ENCODE measurements around the gene EXOC3L1. TPM values are rescaled to one million over a fixed set of nuclear protein-coding genes. Genes with fewer than 3 reads are reported as not detected.

EXOC3L1 gene
- total RNA-seq, 2 donors from 2014 or later: 0.97 to 1.8 TPM

- H3K4me3 ChIP-seq (ENCODE audit: low read length): no peak overlapping the region
- no peaks in the 10 kb centered on the region for H3K9me3 Mint-ChIP-seq
Observed at GRCh38 chr16:67237396-67238277, 47.7 kb upstream of the EXOC3L1 start.

GRCh38 chr16:67236563-67237395, 46.8 kb upstream of the EXOC3L1 start:
- Histone ChIP-seq H3K4me3 (ENCODE audit: low read length) (no peak overlapping the region), H3K27me3 (ENCODE audit: control insufficient read depth, insufficient read depth, low read length, poor library complexity, severe bottlenecking) (no peaks in the 10 kb centered on the region), H3K9ac (ENCODE audit: extremely low read depth, low read length, poor library complexity, severe bottlenecking) (no peak overlapping the region), H3K27ac (ENCODE audit: low read depth, low read length) (no peak overlapping the region), H3K9me3 (ENCODE audit: control insufficient read depth, low read length) (no peaks in the 10 kb centered on the region), H3K36me3 (ENCODE audit: control insufficient read depth, insufficient read depth, low read length) (peaks cover 89% of the 10 kb centered on the region), H3K4me1 (ENCODE audit: control insufficient read depth, insufficient read depth, low read length) (peaks cover 3% of the 10 kb centered on the region)
- no peak overlapping the region for H3K4me3 Mint-ChIP-seq
- no peak overlapping the region for H3K27ac Mint-ChIP-seq
- peaks cover 6% of the 10 kb centered on the region for H3K4me1 Mint-ChIP-seq
- WGBS, 2 experiments (ENCODE audit: insufficient coverage in 1 of 2, insufficient read length in 1 of 2): 88 to 97% methylated on average over 36 to 46 of the region's 50 CpGs
- no peaks in the 10 kb centered on the region for H3K9me3 Mint-ChIP-seq
- DNase-seq: peak; percentile 98
- peaks cover 56% of the 10 kb centered on the region for H3K36me3 Mint-ChIP-seq (ENCODE audit: low read depth)
- TF ChIP-seq CTCF (conservative IDR thresholded peaks at IDR 0.05): no peak
- H3K27me3 Mint-ChIP-seq (ENCODE audit: insufficient read depth): no peaks in the 10 kb centered on the region

More at GRCh38 chr16:67237396-67238277, 47.7 kb upstream of the EXOC3L1 start:
- Mint-ChIP-seq H3K4me1 (peaks cover 8% of the 10 kb centered on the region), H3K27ac (no peak overlapping the region), H3K4me3 (no peak overlapping the region), H3K27me3 (ENCODE audit: insufficient read depth) (no peaks in the 10 kb centered on the region), H3K36me3 (ENCODE audit: low read depth) (peaks cover 51% of the 10 kb centered on the region)
- DNase-seq: no peak
- Histone ChIP-seq H3K27ac (ENCODE audit: low read depth, low read length) (no peak overlapping the region), H3K9ac (ENCODE audit: extremely low read depth, low read length, poor library complexity, severe bottlenecking) (no peak overlapping the region), H3K36me3 (ENCODE audit: control insufficient read depth, insufficient read depth, low read length) (peaks cover 90% of the 10 kb centered on the region), H3K9me3 (ENCODE audit: control insufficient read depth, low read length) (no peaks in the 10 kb centered on the region), H3K4me1 (ENCODE audit: control insufficient read depth, insufficient read depth, low read length) (peaks cover 8% of the 10 kb centered on the region), H3K27me3 (ENCODE audit: control insufficient read depth, insufficient read depth, low read length, poor library complexity, severe bottlenecking) (no peaks in the 10 kb centered on the region)
- WGBS, 2 experiments (ENCODE audit: insufficient coverage in 1 of 2, insufficient read length in 1 of 2): 88 to 95% methylated on average over 5 to 16 of the region's 16 CpGs
- no peak for TF ChIP-seq CTCF (conservative IDR thresholded peaks at IDR 0.05)

GRCh38 chr16:67235816-67236562, 46.1 kb upstream of the EXOC3L1 start:
- H3K4me1 ChIP-seq (ENCODE audit: control insufficient read depth, insufficient read depth, low read length): no peaks in the 10 kb centered on the region
- Mint-ChIP-seq H3K27ac (peak overlapping the region; percentile 32), H3K27me3 (ENCODE audit: insufficient read depth) (no peaks in the 10 kb centered on the region), H3K9me3 (no peaks in the 10 kb centered on the region), H3K36me3 (ENCODE audit: low read depth) (peaks cover 64% of the 10 kb centered on the region), H3K4me3 (no peak overlapping the region), H3K4me1 (no peaks in the 10 kb centered on the region)
- no peak overlapping the region for H3K9ac ChIP-seq (ENCODE audit: extremely low read depth, low read length, poor library complexity, severe bottlenecking)
- DNase-seq: peak; percentile 33
- H3K27ac ChIP-seq (ENCODE audit: low read depth, low read length): no peak overlapping the region
- 78 to 92% methylated on average over 11 to 17 of the region's 17 CpGs for WGBS, 2 experiments (ENCODE audit: insufficient coverage in 1 of 2, insufficient read length in 1 of 2)
- H3K4me3 ChIP-seq (ENCODE audit: low read length): no peak overlapping the region
- TF ChIP-seq CTCF (conservative IDR thresholded peaks at IDR 0.05): no peak
- no peaks in the 10 kb centered on the region for H3K27me3 ChIP-seq (ENCODE audit: control insufficient read depth, insufficient read depth, low read length, poor library complexity, severe bottlenecking)
- peaks cover 90% of the 10 kb centered on the region for H3K36me3 ChIP-seq (ENCODE audit: control insufficient read depth, insufficient read depth, low read length)
- no peaks in the 10 kb centered on the region for H3K9me3 ChIP-seq (ENCODE audit: control insufficient read depth, low read length)
